Stimulated activated CD4-positive, alpha-beta T cell treated with anti-CD3 and anti-CD28 coated beads, Interleukin-1b, Interleukin-23, amount 100 ng/mL, for 24 hours (primary cell): ENCODE results near the gene CTXND1.
"Not testable (repeated sequence)": the region's sequence is repeated elsewhere in the genome, so short reads cannot be mapped to it uniquely, and the experiment has no call there.

Source experiments
- DNase-seq, 4 experiments: peaks; one replicate each; pipeline ENCODE4 v3.0.0-alpha.2; 2020; ENCODE audit warnings: low read depth in 4 of 4, low spot score in 1 of 4

CTXND1 gene

GRCh38 chr15:80160570-80161156 lies 91.3 kb downstream of the CTXND1 start:
- DNase-seq: peak in 1 of 4 experiments; percentile 15

DNA sequence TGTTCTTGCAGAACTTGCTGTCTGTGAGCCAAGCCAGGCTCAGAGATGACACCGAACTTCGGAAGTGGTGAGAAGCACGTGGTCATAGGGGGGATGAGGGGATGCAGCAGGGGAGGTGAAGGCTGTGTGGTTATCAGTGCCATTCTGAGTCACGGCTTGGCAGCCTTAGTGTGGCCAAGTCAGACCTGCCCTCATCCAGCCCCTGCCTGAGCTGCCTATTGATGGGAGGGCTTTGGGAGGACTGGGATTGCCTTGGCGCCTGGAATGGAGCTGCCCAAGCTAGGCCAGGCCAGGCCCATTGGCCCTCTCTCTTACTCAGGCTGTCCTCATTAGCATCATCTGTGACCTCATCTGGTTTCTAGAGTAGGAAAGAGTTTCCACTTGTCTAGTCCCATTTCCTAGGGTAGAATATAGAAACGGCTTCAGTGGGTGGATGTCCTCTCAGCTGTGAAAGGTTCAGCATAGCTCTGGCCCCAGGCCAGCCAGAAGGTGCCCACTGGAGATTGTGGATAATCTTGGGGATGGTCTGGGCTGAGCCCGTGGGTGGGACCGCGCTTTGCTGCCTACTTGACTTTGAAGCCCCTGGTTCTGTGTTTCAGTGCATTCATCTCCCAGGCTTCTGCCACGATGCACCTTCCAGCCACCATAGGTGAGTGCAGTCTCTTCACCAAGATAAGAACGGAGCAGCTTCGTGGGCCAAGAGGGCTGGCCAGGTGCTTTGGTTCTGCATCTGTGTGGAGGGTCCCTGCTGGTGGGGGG lies 92.0 kb downstream of the CTXND1 start:
- no peak for DNase-seq

- DNase-seq: no peak
These were observed 92.7 kb downstream of the CTXND1 start for GRCh38 chr15:80159301-80159700.

DNA sequence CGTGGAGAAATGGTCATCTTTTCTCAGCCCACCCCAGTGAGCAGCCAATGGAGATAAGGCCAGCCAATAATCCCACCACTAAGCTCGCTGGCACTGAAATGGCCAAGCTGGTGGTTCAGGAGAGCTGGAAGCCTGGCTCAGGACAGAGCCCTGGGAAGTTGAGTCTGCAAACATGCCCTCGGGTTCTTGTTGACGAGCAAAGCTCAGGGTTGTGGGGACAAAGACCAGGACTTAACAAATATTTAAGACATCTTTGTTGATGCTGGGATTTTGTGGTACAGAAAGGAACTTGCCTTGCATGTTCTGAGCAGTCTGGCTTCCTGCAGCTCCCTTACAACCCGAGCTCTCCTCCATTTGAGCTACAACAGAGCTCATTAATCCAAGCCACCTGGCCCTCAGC lies 94.8 kb downstream of the CTXND1 start:
- no peak for DNase-seq

DNA sequence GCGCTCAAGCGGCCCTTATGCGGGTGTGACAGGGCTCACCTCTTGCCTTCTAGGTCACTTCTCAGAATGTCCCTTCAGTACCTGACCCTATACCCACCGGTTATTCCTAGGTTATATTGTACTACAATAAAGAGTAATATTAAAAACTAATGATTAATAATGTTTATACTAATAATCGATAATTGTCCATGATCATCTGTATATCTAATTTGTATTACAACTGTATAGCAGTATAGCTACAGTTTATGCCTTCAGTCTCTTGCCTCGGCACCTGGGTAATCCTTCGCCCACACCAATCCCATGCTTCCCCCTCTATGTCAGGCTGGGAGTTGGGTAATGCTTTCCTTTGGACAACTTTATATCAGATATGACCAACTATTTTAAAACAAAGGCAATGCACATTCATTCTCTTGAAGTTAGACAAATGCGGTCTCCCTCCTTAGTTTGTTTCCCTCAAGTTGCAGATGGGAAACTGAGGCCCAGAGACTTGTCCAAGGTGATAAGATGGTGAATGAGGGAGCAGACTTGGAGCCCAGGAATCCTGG lies 95.8 kb downstream of the CTXND1 start:
- DNase-seq: no peak

DNA sequence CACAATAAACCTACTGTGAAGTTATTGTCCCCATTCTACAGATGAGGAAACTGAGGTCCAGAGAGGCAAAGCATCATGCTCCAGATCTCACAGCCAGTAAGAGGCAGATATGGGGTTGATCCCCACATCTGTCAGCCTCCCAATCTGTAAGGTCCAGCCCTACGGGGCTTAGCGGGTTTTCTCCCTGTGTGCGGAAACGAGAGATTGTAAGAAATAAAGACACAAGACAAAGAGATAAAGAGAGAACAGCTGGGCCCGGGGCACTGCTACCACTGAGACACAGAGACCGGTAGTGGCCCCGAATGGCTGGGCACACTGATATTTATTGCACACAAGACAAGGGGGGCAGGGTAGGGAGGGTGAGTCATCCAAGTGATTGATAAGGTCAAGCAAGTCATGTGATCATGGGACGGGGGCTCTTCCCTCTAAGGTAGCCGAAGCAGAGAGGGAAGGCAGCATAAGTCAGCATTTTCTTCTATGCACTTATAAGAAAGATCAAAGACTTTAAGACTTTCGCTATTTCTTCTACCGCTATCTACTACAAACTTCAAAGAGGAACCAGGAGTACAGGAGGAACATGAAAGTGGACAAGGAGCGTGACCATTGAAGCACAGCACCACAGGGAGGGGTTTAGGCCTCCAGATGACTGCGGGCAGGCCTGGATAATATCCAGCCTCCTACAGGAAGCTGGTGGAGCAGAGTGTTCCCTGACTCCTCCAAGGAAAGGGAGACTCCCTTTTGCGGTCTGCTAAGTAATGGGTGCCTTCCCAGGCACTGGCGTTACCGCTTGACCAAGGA lies 96.4 kb downstream of the CTXND1 start:
- DNase-seq: not testable (repeated sequence)

DNA sequence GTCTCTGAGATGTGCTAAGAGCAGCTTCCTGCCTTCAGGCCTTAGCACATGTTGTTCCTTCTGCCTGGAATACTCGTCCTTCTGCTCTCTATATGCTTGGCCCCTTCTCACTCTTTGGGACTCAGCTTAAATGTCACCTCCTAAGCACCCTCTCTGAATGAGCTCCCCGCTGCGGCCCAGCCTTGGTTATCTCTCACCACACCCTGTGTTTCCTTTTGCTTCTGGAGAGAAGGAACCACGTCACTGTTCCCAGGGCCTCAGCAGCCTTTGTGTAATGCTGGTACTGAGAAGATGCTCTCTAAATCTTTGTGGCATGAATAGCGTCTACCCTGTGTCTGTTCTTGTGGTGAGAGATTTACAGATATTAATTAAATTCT lies 97.0 kb downstream of the CTXND1 start:
- DNase-seq: no peak

GRCh38 chr15:80154336-80154735 lies 97.7 kb downstream of the CTXND1 start:
- DNase-seq: no peak

DNA sequence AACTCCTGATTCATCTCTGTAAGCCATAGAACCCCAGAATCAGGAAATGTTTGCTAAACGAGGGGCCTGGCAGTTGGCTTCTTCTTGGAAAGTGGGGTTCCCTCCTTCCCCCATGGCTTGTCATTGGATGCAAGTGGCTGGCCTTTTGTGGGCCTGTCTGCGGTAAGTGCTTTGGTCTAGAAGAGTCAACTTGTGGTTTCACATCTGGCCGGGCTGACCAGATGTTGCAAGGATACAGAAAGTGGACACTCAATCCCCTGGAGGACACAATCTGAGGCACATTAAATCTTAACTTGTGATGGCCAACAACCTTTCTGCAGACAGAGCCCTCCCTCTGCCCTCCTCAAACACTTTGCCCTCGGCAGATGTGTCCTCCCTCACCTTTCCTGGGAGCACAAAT lies 98.1 kb downstream of the CTXND1 start:
- DNase-seq: no peak

GRCh38 chr15:80152896-80153876 lies 98.8 kb downstream of the CTXND1 start, which contains the start of gene FAH:
FAH (plus strand) TSS chr15:80152999; CDS start chr15:80153055, 56 bp downstream.
- peak in 2 of 4 experiments; percentile 4 to 18 for DNase-seq

GRCh38 chr15:80152180-80152895 lies 99.7 kb downstream of the CTXND1 start:
- DNase-seq: peak; percentile 69 to 92 (median 88)

DNA sequence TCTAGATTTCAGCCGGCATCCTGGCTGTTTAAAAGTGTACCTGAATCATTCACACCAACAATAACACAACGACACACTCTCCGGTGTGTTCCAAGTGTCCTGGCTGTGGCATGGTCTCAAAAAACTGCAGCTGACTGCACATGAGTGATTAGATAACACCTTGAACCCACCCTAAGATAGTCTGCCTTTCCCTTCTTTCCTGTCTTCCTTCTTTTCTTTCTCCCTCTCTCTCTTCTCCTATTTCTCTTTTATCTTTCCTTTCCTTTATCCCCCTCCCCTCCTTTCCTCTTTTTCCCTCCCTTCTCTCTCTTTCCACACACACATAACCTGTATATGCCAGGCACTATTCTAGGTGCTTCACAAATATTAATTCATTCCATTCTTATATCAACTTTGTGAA lies 100.4 kb downstream of the CTXND1 start:
- DNase-seq: no peak

DNA sequence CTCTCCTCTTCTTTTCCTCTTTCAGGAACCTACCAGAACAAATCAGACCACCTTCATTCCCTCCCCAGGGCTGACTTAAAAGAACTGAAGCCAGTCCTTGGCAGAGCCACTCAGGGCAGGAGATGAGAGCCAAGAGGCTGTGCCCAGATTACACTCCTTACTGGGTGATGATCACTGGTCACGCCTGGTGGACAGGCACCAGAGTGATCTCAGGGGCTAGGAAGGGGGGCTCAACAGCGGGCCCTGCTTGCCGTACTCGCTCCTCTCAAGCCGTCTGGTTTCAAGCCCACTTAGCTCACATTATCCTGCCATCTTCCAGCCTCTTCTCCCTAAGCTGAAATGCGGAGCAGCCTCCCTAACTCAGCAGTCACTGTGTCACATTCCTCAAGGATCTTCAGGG lies 100.9 kb downstream of the CTXND1 start:
- DNase-seq: no peak
